Activated naive CD4-positive, alpha-beta T cell treated with anti-CD3 and anti-CD28 coated beads for 36 hours (primary cell): ENCODE results near the gene PRKN. TPM values are rescaled to one million over a fixed set of nuclear protein-coding genes. Genes with fewer than 3 reads are reported as not detected.

Experiments used
- CTCF ChIA-PET: fragments of 350-600 bp; sonication (Branson Sonifier 250); formaldehyde crosslinking; loops from one replicate; lab custom pipeline; 2021; ENCODE audit warnings: antibody characterized with exemption; lab: Charles Lee
- DNase-seq: peaks from one replicate; pipeline ENCODE4 v3.0.0-alpha.2; 2020
- H3K27ac Mint-ChIP-seq: one replicate; pipeline ENCODE4 v1.8.0; 2021; ENCODE audit warnings: mild to moderate bottlenecking, mixed read lengths
- H3K27me3 Mint-ChIP-seq: one replicate; pipeline ENCODE4 v1.8.0; 2021; ENCODE audit warnings: low read depth, mixed read lengths
- H3K36me3 Mint-ChIP-seq: one replicate; pipeline ENCODE4 v1.8.0; 2021; ENCODE audit warnings: low read depth, mixed read lengths
- H3K4me1 Mint-ChIP-seq: one replicate; pipeline ENCODE4 v1.8.0; 2021; ENCODE audit warnings: low read depth, mixed read lengths
- H3K4me3 Mint-ChIP-seq: one replicate; pipeline ENCODE4 v1.8.0; 2021; ENCODE audit warnings: mild to moderate bottlenecking, moderate library complexity, mixed read lengths
- H3K9me3 Mint-ChIP-seq: one replicate; pipeline ENCODE4 v1.8.0; 2021; ENCODE audit warnings: mixed read lengths
- intact Hi-C: fragments of 100-400 bp; cut with micrococcal nuclease; formaldehyde crosslinking; loops from one replicate; pipeline ENCODE4 v1.15.1; 2023
- total RNA-seq, 2 experiments: library from RNA; stranded (reverse); gene quantifications; one replicate each; pipeline ENCODE4 v1.2.3, GENCODE V29; 2021

Gene PRKN
- total RNA-seq, 2 experiments from 2014 or later = 0.33 to 0.72 TPM

- CTCF ChIA-PET = interaction anchor here (0.7 to 1.4 kb wide), 4 partner anchors 196 to 324 kb away, joined by 3 to 10 read pairs (median 4); no protein-coding TSS in a partner anchor
These were observed 1032.6 kb downstream of the PRKN start for GRCh38 chr6:161694995-161695394.

GRCh38 chr6:161686655-161687054, 1040.9 kb downstream of the PRKN start:
- no peaks in the 10 kb centered on the region for H3K36me3 Mint-ChIP-seq
- no peaks in the 10 kb centered on the region for H3K4me1 Mint-ChIP-seq
- no peaks in the 10 kb centered on the region for H3K9me3 Mint-ChIP-seq
- H3K27ac Mint-ChIP-seq = no peak overlapping the region
- no peak overlapping the region for H3K4me3 Mint-ChIP-seq
- CTCF ChIA-PET = interaction anchor here (0.6 kb wide), 1 partner anchor 861 kb away, joined by 4 read pairs; no protein-coding TSS in a partner anchor
- DNase-seq = no peak
- intact Hi-C loops = no loop called here
- H3K27me3 Mint-ChIP-seq = no peaks in the 10 kb centered on the region

More at GRCh38 chr6:161694995-161695394, 1032.6 kb downstream of the PRKN start:
- intact Hi-C loops = loop anchor here (1.0 kb wide), 2 partner anchors 277 to 302 kb away; no protein-coding TSS in a partner anchor
- Mint-ChIP-seq H3K27me3 (no peaks in the 10 kb centered on the region), H3K9me3 (no peaks in the 10 kb centered on the region), H3K4me3 (no peak overlapping the region), H3K27ac (no peak overlapping the region), H3K4me1 (no peaks in the 10 kb centered on the region), H3K36me3 (no peaks in the 10 kb centered on the region)
- peak; percentile 6 for DNase-seq

- intact Hi-C loops = no loop called here
- H3K36me3 Mint-ChIP-seq = no peaks in the 10 kb centered on the region
- H3K27ac Mint-ChIP-seq = no peak overlapping the region
- no peak overlapping the region for H3K4me3 Mint-ChIP-seq
- H3K4me1 Mint-ChIP-seq = no peaks in the 10 kb centered on the region
- DNase-seq = no peak
- H3K27me3 Mint-ChIP-seq = no peaks in the 10 kb centered on the region
- no peaks in the 10 kb centered on the region for H3K9me3 Mint-ChIP-seq
- CTCF ChIA-PET = no interaction called here
These were observed 1042.7 kb downstream of the PRKN start for GRCh38 chr6:161684731-161685475.

GRCh38 chr6:161683400-161683799, 1044.2 kb downstream of the PRKN start:
- H3K27ac Mint-ChIP-seq = no peak overlapping the region

GRCh38 chr6:161682982-161683381, 1044.6 kb downstream of the PRKN start:
- CTCF ChIA-PET = no interaction called here
- Mint-ChIP-seq H3K36me3 (no peaks in the 10 kb centered on the region), H3K4me3 (no peak overlapping the region), H3K9me3 (no peaks in the 10 kb centered on the region), H3K27ac (no peak overlapping the region), H3K27me3 (no peaks in the 10 kb centered on the region), H3K4me1 (no peaks in the 10 kb centered on the region)
- DNase-seq = no peak
- intact Hi-C loops = no loop called here

More at GRCh38 chr6:161683400-161683799, 1044.2 kb downstream of the PRKN start:
- H3K36me3 Mint-ChIP-seq = no peaks in the 10 kb centered on the region
- CTCF ChIA-PET = no interaction called here
- H3K4me3 Mint-ChIP-seq = no peak overlapping the region
- no peak for DNase-seq
- no peaks in the 10 kb centered on the region for H3K4me1 Mint-ChIP-seq
- no peaks in the 10 kb centered on the region for H3K27me3 Mint-ChIP-seq
- H3K9me3 Mint-ChIP-seq = no peaks in the 10 kb centered on the region
- intact Hi-C loops = no loop called here

GRCh38 chr6:161679980-161680538, 1047.5 kb downstream of the PRKN start:
- Mint-ChIP-seq H3K4me1 (no peaks in the 10 kb centered on the region), H3K36me3 (no peaks in the 10 kb centered on the region), H3K4me3 (no peak overlapping the region), H3K9me3 (no peaks in the 10 kb centered on the region), H3K27me3 (no peaks in the 10 kb centered on the region), H3K27ac (no peak overlapping the region)
- CTCF ChIA-PET = no interaction called here
- intact Hi-C loops = no loop called here
- DNase-seq = no peak

GRCh38 chr6:161677188-161677587, 1050.4 kb downstream of the PRKN start:
- Mint-ChIP-seq H3K27me3 (no peaks in the 10 kb centered on the region), H3K9me3 (no peaks in the 10 kb centered on the region), H3K36me3 (no peaks in the 10 kb centered on the region), H3K4me1 (no peaks in the 10 kb centered on the region), H3K4me3 (no peak overlapping the region), H3K27ac (no peak overlapping the region)
- no peak for DNase-seq
- intact Hi-C loops = no loop called here
- CTCF ChIA-PET = interaction anchor here (0.6 kb wide), 1 partner anchor 69 kb away, joined by 3 read pairs; no protein-coding TSS in a partner anchor

- H3K4me1 Mint-ChIP-seq = no peaks in the 10 kb centered on the region
- H3K4me3 Mint-ChIP-seq = no peak overlapping the region
- DNase-seq = no peak
- no peak overlapping the region for H3K27ac Mint-ChIP-seq
- intact Hi-C loops = no loop called here
- no peaks in the 10 kb centered on the region for H3K36me3 Mint-ChIP-seq
- H3K9me3 Mint-ChIP-seq = no peaks in the 10 kb centered on the region
- CTCF ChIA-PET = no interaction called here
- H3K27me3 Mint-ChIP-seq = no peaks in the 10 kb centered on the region
These were observed 1051.0 kb downstream of the PRKN start for GRCh38 chr6:161676586-161676985.

- no peaks in the 10 kb centered on the region for H3K36me3 Mint-ChIP-seq
- no peak overlapping the region for H3K27ac Mint-ChIP-seq
- intact Hi-C loops = no loop called here
- no peak for DNase-seq
- H3K4me1 Mint-ChIP-seq = no peaks in the 10 kb centered on the region
- CTCF ChIA-PET = no interaction called here
- no peaks in the 10 kb centered on the region for H3K27me3 Mint-ChIP-seq
- no peaks in the 10 kb centered on the region for H3K9me3 Mint-ChIP-seq
- no peak overlapping the region for H3K4me3 Mint-ChIP-seq
These were observed 1052.5 kb downstream of the PRKN start for GRCh38 chr6:161674930-161675682.

GRCh38 chr6:161673026-161673425, 1054.5 kb downstream of the PRKN start:
- intact Hi-C loops = no loop called here
- CTCF ChIA-PET = interaction anchor here (0.6 kb wide), 1 partner anchor 738 kb away, joined by 3 read pairs; no protein-coding TSS in a partner anchor
- H3K27me3 Mint-ChIP-seq = no peaks in the 10 kb centered on the region
- no peak overlapping the region for H3K4me3 Mint-ChIP-seq
- DNase-seq = no peak
- no peaks in the 10 kb centered on the region for H3K4me1 Mint-ChIP-seq
- no peak overlapping the region for H3K27ac Mint-ChIP-seq
- H3K36me3 Mint-ChIP-seq = no peaks in the 10 kb centered on the region
- H3K9me3 Mint-ChIP-seq = no peaks in the 10 kb centered on the region

GRCh38 chr6:161671117-161671516, 1056.4 kb downstream of the PRKN start:
- DNase-seq = no peak
- H3K9me3 Mint-ChIP-seq = no peaks in the 10 kb centered on the region
- no peak overlapping the region for H3K4me3 Mint-ChIP-seq
- no peaks in the 10 kb centered on the region for H3K27me3 Mint-ChIP-seq
- no peaks in the 10 kb centered on the region for H3K36me3 Mint-ChIP-seq
- intact Hi-C loops = no loop called here
- no peaks in the 10 kb centered on the region for H3K4me1 Mint-ChIP-seq
- no peak overlapping the region for H3K27ac Mint-ChIP-seq
- CTCF ChIA-PET = no interaction called here

GRCh38 chr6:161668665-161669064, 1058.9 kb downstream of the PRKN start:
- no peaks in the 10 kb centered on the region for H3K4me1 Mint-ChIP-seq
- intact Hi-C loops = no loop called here
- H3K4me3 Mint-ChIP-seq = no peak overlapping the region
- no peak for DNase-seq
- no peaks in the 10 kb centered on the region for H3K36me3 Mint-ChIP-seq
- H3K27ac Mint-ChIP-seq = no peak overlapping the region
- CTCF ChIA-PET = no interaction called here
- peaks cover 4% of the 10 kb centered on the region for H3K9me3 Mint-ChIP-seq
- H3K27me3 Mint-ChIP-seq = no peaks in the 10 kb centered on the region
